MCF 10A (cell line): ENCODE measurements around the gene TRIM9. TPM values are rescaled to one million over a fixed set of nuclear protein-coding genes. Genes with fewer than 3 reads are reported as not detected.

Experiments used
- BruUV-seq: library from RNA; stranded (reverse); fragments of 400-500 nt; replicated peaks from 2 replicates; lab custom pipeline; 2021; lab: Mats Ljungman, UMichigan
- CTCF ChIA-PET: fragments of 300-600 bp; sonication (Branson Sonifier 250); formaldehyde crosslinking; extraction: SDS; loops from one replicate; lab custom pipeline; 2021; ENCODE audit warnings: antibody characterized with exemption, inconsistent platforms; lab: Yijun Ruan, JAX
- POLR2A ChIA-PET: fragments of 300-600, 350-650 bp; sonication (Branson Sonifier 250); formaldehyde crosslinking; extraction: SDS; loops from one replicate; lab custom pipeline; 2020; ENCODE audit warnings: antibody characterized with exemption, inconsistent platforms; lab: Yijun Ruan, JAX
- DNase-seq: peaks from one replicate; pipeline ENCODE4 v3.0.0-alpha.2; 2018; ENCODE audit not compliant: unreplicated experiment
- H3K27ac Mint-ChIP-seq: one replicate; pipeline ENCODE4 v1.8.0; 2022; ENCODE audit warnings: mild to moderate bottlenecking, low read depth, mixed read lengths; ENCODE audit not compliant: unreplicated experiment
- H3K27me3 Mint-ChIP-seq: one replicate; pipeline ENCODE4 v1.8.0; 2022; ENCODE audit warnings: mixed read lengths; ENCODE audit not compliant: insufficient read depth, unreplicated experiment
- H3K36me3 Mint-ChIP-seq: one replicate; pipeline ENCODE4 v1.8.0; 2022; ENCODE audit warnings: mild to moderate bottlenecking, moderate library complexity, mixed read lengths; ENCODE audit not compliant: insufficient read depth, unreplicated experiment
- H3K4me1 Mint-ChIP-seq: one replicate; pipeline ENCODE4 v1.8.0; 2022; ENCODE audit warnings: mixed read lengths; ENCODE audit not compliant: insufficient read depth, unreplicated experiment
- H3K4me3 Mint-ChIP-seq: one replicate; pipeline ENCODE4 v1.8.0; 2022; ENCODE audit warnings: mild to moderate bottlenecking, moderate library complexity, mixed read lengths; ENCODE audit not compliant: unreplicated experiment
- H3K9me3 Mint-ChIP-seq: one replicate; pipeline ENCODE4 v1.8.0; 2022; ENCODE audit warnings: mixed read lengths; ENCODE audit not compliant: unreplicated experiment
- intact Hi-C: fragments of 100-400 bp; cut with micrococcal nuclease; formaldehyde crosslinking; loops from 2 replicates; pipeline ENCODE4 v1.14.1; 2022
- total RNA-seq: library from RNA; stranded (reverse); gene quantifications from 2 replicates; pipeline ENCODE4 v1.2.3, GENCODE V29; 2022
- TF ChIP-seq, protein P1 (sequence below): fragments of 200-600 bp; IDR thresholded peaks from one replicate; pipeline ENCODE4 v1.8.0; 2022; ENCODE audit warnings: antibody characterized with exemption, mild to moderate bottlenecking; ENCODE audit not compliant: unreplicated experiment

Gene TRIM9
- total RNA-seq, 1 experiment from 2014 or later = 0.19 TPM

DNA sequence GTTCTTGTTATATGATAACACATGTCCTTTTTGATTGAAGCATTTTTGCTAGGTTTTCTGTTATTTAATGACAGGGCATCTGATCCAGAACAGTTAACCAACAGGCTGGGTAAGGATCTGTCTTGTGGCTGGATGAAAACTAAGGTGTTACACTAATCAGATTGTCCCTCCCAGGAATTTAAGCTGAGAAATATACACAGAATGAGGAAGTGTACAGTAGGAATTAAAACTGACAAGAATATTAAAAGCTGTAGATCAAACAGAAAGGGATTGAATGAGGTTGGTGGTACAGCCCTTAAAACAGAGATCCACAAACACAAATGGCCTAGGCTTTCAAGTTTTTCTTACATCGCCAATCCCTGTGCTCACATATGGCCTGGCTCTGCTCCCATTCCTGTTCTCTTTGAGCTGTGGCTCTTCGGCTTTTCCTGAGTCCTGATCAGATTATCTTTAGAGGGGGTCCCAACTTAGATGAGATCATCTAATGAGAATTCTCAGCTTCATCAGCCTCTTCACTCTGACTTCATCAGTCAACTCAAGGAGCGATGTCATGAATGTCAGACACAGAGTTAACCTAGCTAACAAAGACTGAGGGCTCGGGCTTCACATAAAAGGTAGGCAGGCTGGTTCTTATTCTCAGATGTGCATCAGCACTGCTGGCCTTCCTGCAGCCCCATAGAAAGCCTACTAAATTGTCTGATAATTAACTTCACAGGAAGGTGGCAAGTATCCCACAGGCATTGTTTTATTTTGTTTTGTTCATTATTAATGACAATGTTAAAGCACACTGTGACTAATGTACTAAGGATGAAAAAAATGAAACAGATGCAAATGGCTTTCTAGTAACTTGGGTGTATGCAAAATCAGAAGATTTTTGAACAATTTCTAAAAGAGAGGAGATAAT, 162.1 kb downstream of the TRIM9 start:
- ChIA-PET POLR2A (no interaction called here), CTCF (interaction anchor here (0.6 to 1.0 kb wide), 2 partner anchors 16 to 553 kb away, joined by 3 read pairs; no protein-coding TSS in a partner anchor)
- peaks cover 10% of the 10 kb centered on the region for H3K4me1 Mint-ChIP-seq
- peaks cover 78% of the 10 kb centered on the region for H3K36me3 Mint-ChIP-seq
- no peak overlapping the region for H3K4me3 Mint-ChIP-seq
- H3K27me3 Mint-ChIP-seq = no peaks in the 10 kb centered on the region
- BruUV-seq = no TSS peak
- H3K9me3 Mint-ChIP-seq = no peaks in the 10 kb centered on the region
- H3K27ac Mint-ChIP-seq = no peak overlapping the region
- intact Hi-C loops = no loop called here
- TF ChIP-seq, protein P1, sequence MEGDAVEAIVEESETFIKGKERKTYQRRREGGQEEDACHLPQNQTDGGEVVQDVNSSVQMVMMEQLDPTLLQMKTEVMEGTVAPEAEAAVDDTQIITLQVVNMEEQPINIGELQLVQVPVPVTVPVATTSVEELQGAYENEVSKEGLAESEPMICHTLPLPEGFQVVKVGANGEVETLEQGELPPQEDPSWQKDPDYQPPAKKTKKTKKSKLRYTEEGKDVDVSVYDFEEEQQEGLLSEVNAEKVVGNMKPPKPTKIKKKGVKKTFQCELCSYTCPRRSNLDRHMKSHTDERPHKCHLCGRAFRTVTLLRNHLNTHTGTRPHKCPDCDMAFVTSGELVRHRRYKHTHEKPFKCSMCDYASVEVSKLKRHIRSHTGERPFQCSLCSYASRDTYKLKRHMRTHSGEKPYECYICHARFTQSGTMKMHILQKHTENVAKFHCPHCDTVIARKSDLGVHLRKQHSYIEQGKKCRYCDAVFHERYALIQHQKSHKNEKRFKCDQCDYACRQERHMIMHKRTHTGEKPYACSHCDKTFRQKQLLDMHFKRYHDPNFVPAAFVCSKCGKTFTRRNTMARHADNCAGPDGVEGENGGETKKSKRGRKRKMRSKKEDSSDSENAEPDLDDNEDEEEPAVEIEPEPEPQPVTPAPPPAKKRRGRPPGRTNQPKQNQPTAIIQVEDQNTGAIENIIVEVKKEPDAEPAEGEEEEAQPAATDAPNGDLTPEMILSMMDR = no peak
- DNase-seq = no peak

DNA sequence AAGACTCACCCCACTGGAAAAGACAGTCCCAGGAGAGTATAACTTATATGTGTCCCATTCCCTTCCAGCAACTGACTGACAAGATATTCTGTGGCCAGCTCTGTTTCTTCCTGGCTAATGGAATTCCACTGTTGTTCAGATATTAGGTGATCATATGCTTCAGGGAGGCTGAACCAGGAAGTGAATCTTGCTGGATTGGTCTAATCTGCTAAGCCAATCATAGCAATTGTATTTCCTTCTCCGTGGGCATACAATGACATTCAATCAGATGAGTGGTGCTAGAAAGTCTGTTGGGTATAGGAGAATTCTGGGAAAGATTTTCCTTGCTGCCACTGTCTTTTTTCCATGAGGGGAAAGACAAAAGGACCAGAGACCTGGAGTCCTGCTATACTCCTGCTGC, 162.7 kb downstream of the TRIM9 start:
- TF ChIP-seq, protein P1 = no peak
- Mint-ChIP-seq H3K9me3 (no peaks in the 10 kb centered on the region), H3K4me3 (no peak overlapping the region), H3K36me3 (peaks cover 78% of the 10 kb centered on the region), H3K4me1 (peaks cover 5% of the 10 kb centered on the region), H3K27me3 (no peaks in the 10 kb centered on the region), H3K27ac (no peak overlapping the region)
- ChIA-PET POLR2A (no interaction called here), CTCF (no interaction called here)
- intact Hi-C loops = no loop called here
- no TSS peak for BruUV-seq
- DNase-seq = no peak

DNA sequence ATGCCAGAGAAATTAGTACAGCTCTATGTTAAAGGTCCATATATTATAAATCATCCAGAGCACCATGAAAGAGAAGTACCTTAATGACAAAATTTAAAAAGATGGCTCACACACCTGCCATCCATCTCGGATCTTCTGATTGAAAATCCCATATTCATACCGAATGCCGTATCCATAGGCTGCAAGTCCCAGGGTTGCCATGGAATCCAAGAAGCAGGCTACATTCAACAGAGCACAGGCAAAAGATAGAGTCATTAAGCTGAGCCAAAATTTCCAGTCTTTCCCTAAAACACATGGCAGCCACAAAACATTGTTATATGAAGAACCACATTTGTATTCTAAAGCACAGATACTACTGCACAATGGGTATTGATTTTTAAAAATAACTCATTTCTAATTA, 163.3 kb downstream of the TRIM9 start:
- CTCF ChIA-PET = no interaction called here
- BruUV-seq = no TSS peak
- DNase-seq = no peak
- Mint-ChIP-seq H3K4me3 (no peak overlapping the region), H3K9me3 (no peaks in the 10 kb centered on the region), H3K4me1 (peaks cover under 1% of the 10 kb centered on the region), H3K27ac (no peak overlapping the region), H3K27me3 (no peaks in the 10 kb centered on the region), H3K36me3 (peaks cover 72% of the 10 kb centered on the region)
- intact Hi-C loops = no loop called here
- POLR2A ChIA-PET = no interaction called here
- TF ChIP-seq, protein P1 = no peak

DNA sequence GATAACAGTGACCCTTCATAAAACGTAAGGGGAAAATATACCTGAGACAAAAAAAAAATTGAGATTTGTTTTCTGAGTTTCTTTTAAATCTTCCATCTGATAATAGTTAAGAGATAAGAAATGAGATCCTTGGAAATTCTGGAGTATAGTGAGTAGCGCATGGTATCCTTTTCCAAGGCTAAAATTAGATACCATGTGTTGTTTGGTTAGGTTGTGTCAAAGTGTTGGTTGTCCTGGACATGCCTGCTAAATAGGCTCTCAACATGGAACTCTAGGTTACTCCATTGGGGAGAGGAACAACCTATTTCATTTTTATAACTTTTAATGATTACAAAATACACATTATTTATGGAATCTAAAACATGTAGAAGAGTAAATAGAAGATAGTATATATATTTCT, 165.4 kb downstream of the TRIM9 start:
- TF ChIP-seq, protein P1 = no peak
- no peak overlapping the region for H3K27ac Mint-ChIP-seq
- no peaks in the 10 kb centered on the region for H3K4me1 Mint-ChIP-seq
- no peaks in the 10 kb centered on the region for H3K9me3 Mint-ChIP-seq
- intact Hi-C loops = no loop called here
- CTCF ChIA-PET = no interaction called here
- no peak for DNase-seq
- H3K4me3 Mint-ChIP-seq = no peak overlapping the region
- no TSS peak for BruUV-seq
- H3K36me3 Mint-ChIP-seq = peaks cover 68% of the 10 kb centered on the region
- POLR2A ChIA-PET = no interaction called here
- no peaks in the 10 kb centered on the region for H3K27me3 Mint-ChIP-seq
